Sigmoid colon (tissue), 7 donors: ENCODE results near the gene STARD3NL. TPM values are rescaled to one million over a fixed set of nuclear protein-coding genes. Genes with fewer than 3 reads are reported as not detected.
"Not testable (repeated sequence)": the region's sequence is repeated elsewhere in the genome, so short reads cannot be mapped to it uniquely, and the experiment has no call there.

Source experiments
- DNase-seq: peaks from one replicate; pipeline ENCODE4 v3.0.0-alpha.2; 2019
- H3K27ac ChIP-seq, 4 donors: fragments of 200-600 bp; sonication (generic); one replicate each; pipeline ENCODE4 v1.5.1; 2016 to 2019; ENCODE audit warnings: mild to moderate bottlenecking in 1 of 4
- H3K27me3 ChIP-seq, 3 donors: fragments of 200-600 bp; sonication (generic); one replicate each; pipeline ENCODE4 v1.5.1; 2019; ENCODE audit warnings: mild to moderate bottlenecking in 1 of 3
- H3K36me3 ChIP-seq, 4 donors: fragments of 200-600 bp; sonication (generic); one replicate each; pipeline ENCODE4 v1.5.1; 2016 to 2019
- H3K4me1 ChIP-seq, 4 donors: fragments of 200-600 bp; sonication (generic); one replicate each; pipeline ENCODE4 v1.5.1; 2017 to 2019
- H3K4me3 ChIP-seq, 4 donors: fragments of 200-600 bp; sonication (generic); one replicate each; pipeline ENCODE4 v1.5.1; 2017 to 2019; ENCODE audit warnings: mild to moderate bottlenecking in 2 of 4, moderate library complexity in 1 of 4
- H3K9me3 ChIP-seq, 4 donors: fragments of 200-600 bp in 3 of 4; sonication (generic) in 3 of 4; one replicate each; pipeline versions ENCODE4 v1.5.1 to v1.6.1; 2013 to 2019
- EP300 ChIP-seq, 4 donors: sonication (generic); formaldehyde crosslinking; IDR thresholded peaks; one replicate each; pipeline ENCODE4 v1.6.1; 2017; ENCODE audit warnings: antibody characterized with exemption in 4 of 4
- POLR2A ChIP-seq, 2 donors: fragments of 450-650 bp; IDR thresholded peaks; one replicate each; pipeline ENCODE4 v1.6.1; 2016; ENCODE audit warnings: antibody characterized with exemption in 2 of 2, mild to moderate bottlenecking in 2 of 2, moderate library complexity in 2 of 2
- POLR2AphosphoS5 ChIP-seq, 4 donors: sonication (generic); formaldehyde crosslinking; IDR thresholded peaks; one replicate each; pipeline ENCODE4 v1.6.1; 2017; ENCODE audit warnings: antibody characterized with exemption in 4 of 4
- WGBS, 2 donors: extraction: QIAGEN DNeasy Blood & Tissue Kit; methylation state at CpG; one replicate each; pipeline ENCODE4 v1.1.7; 2013; 5-methylcytosine and 5-hydroxymethylcytosine counted together
- intact Hi-C: fragments of 100-400 bp; cut with DNase I; formaldehyde crosslinking; loops from one replicate; pipeline ENCODE4 v1.15.1; 2023
- polyA plus RNA-seq, 3 donors: library from polyadenylated mRNA; stranded (reverse); fragments of 200-250 nt; gene quantifications; one replicate each; pipeline ENCODE4 v1.2.3, GENCODE V29; 2013
- total RNA-seq, 4 donors: library from RNA; depleted of rRNA; stranded (reverse); fragments of >200 nt; gene quantifications; one replicate each; pipeline ENCODE4 v1.1.0, GENCODE V29; 2016
- TF ChIP-seq, protein P1 (sequence below), 4 experiments: fragments of 450-650 bp in 3 of 4; fragments of 200-600 bp in 1 of 4; IDR thresholded peaks; one replicate each; pipeline ENCODE4 v1.5.1; 2016 to 2019; ENCODE audit warnings: antibody characterized with exemption in 4 of 4, mild to moderate bottlenecking in 3 of 4, moderate library complexity in 2 of 4
- donor health status: healthy with polysubstance abuse.
- donor health status: Bipolar disorder and iron deficiency.
- donor health status: healthy.

Gene STARD3NL
- total and polyA plus RNA-seq, 7 donors: 26.3 to 67.6 (median 36.0) TPM

DNA sequence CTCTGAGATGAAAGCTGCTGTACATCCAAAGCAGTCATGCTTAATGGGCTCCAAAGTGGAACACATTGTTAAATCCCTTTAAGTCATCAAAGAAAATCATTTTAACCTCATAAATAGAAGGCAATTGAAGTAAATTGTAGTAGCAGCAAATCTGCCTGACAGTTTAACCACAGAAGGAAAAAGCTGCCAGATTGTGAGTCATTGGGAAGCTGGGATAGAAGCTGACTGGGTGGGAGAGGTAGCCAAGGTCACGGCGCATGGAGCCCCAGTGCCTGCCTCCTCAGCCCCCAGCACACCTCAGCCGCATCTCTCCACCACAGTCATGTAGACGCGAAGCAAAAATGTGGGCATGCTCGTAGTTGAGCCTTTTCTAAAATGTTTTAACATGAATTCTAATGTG, 51.3 kb downstream of the STARD3NL start:
- intact Hi-C loops: no loop called here
- H3K36me3 ChIP-seq: peaks cover 0 to 67% (median 10%) of the 10 kb centered on the region in 4 donors
- no peak overlapping the region for H3K4me3 ChIP-seq
- TF ChIP-seq, protein P1, sequence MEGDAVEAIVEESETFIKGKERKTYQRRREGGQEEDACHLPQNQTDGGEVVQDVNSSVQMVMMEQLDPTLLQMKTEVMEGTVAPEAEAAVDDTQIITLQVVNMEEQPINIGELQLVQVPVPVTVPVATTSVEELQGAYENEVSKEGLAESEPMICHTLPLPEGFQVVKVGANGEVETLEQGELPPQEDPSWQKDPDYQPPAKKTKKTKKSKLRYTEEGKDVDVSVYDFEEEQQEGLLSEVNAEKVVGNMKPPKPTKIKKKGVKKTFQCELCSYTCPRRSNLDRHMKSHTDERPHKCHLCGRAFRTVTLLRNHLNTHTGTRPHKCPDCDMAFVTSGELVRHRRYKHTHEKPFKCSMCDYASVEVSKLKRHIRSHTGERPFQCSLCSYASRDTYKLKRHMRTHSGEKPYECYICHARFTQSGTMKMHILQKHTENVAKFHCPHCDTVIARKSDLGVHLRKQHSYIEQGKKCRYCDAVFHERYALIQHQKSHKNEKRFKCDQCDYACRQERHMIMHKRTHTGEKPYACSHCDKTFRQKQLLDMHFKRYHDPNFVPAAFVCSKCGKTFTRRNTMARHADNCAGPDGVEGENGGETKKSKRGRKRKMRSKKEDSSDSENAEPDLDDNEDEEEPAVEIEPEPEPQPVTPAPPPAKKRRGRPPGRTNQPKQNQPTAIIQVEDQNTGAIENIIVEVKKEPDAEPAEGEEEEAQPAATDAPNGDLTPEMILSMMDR (IDR thresholded peaks at IDR 0.05): no peak
- TF ChIP-seq POLR2AphosphoS5 (IDR thresholded peaks at IDR 0.05): no peak
- TF ChIP-seq EP300 (IDR thresholded peaks at IDR 0.05): no peak
- no peak for TF ChIP-seq POLR2A (IDR thresholded peaks at IDR 0.05)
- H3K27me3 ChIP-seq: no peaks in the 10 kb centered on the region
- H3K4me1 ChIP-seq: no peaks in the 10 kb centered on the region
- DNase-seq: no peak
- H3K9me3 ChIP-seq: no peaks in the 10 kb centered on the region
- 86 to 93% methylated on average over 6 of the region's 6 CpGs for WGBS, 2 donors
- H3K27ac ChIP-seq: no peak overlapping the region

DNA sequence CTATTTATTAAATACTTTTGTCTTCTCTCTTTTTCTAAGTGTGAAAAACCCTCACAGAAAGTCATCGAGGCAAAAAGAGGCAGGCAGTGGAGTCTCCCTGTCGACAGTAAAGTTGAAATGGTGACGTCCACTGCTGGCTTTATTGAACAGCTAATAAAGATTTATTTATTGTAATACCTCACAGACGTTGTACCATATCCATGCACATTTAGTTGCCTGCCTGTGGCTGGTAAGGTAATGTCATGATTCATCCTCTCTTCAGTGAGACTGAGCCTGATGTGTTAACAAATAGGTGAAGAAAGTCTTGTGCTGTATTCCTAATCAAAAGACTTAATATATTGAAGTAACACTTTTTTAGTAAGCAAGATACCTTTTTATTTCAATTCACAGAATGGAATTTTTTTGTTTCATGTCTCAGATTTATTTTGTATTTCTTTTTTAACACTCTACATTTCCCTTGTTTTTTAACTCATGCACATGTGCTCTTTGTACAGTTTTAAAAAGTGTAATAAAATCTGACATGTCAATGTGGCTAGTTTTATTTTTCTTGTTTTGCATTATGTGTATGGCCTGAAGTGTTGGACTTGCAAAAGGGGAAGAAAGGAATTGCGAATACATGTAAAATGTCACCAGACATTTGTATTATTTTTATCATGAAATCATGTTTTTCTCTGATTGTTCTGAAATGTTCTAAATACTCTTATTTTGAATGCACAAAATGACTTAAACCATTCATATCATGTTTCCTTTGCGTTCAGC, 52.0 kb downstream of the STARD3NL start:
- Histone ChIP-seq H3K4me1 (no peaks in the 10 kb centered on the region), H3K9me3 (no peaks in the 10 kb centered on the region), H3K4me3 (no peak overlapping the region), H3K27ac (no peak overlapping the region), H3K27me3 (no peaks in the 10 kb centered on the region), H3K36me3 (peaks cover 0 to 60% (median 10%) of the 10 kb centered on the region in 4 donors)
- no peak for DNase-seq
- 83 to 90% methylated on average over 6 of the region's 6 CpGs for WGBS, 2 donors
- intact Hi-C loops: no loop called here
- TF ChIP-seq, protein P1 (IDR thresholded peaks at IDR 0.05): no peak
- no peak for TF ChIP-seq POLR2A (IDR thresholded peaks at IDR 0.05)
- no peak for TF ChIP-seq EP300 (IDR thresholded peaks at IDR 0.05)
- TF ChIP-seq POLR2AphosphoS5 (IDR thresholded peaks at IDR 0.05): no peak

DNA sequence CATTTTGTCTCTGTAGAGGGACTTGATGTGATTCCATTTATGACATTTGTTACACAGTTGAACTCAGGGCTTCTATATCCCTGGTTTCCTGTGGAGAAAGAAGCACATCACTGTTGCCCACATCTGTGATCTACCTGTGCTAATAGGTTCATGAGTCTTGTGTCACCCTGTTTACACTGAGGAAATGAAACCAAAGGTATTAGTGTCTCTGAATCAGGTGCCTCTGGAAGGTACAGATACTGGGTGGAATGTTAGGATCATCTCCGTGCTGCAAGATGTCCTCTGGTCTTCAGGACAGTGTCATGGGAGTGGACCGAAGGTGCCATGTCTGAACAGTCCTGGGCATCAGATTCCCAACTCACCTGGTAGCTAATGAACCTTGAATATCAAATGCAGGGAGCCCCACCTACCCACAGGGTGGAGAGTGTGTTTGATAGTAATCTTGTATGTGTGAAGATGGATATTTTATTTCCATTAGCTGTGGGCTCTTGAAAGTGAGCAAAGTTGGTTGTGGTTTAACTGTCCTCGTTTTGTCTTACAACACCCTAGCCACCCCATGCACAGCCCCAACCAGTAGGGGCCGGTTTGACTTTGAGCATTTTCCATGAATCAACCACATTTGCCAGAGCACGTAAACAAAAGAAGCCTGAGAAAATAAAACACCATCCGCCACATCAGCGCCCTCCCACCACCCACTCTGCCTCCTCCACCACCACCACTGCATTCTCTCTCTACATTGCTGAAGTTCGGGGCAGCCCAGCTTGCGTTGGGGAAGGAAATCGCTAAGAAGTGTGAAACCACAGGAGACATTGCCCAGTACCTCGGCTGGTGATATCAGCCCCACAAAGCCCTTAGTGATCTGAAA, 54.7 kb downstream of the STARD3NL start:
- no peaks in the 10 kb centered on the region for H3K9me3 ChIP-seq
- H3K4me1 ChIP-seq: no peaks in the 10 kb centered on the region
- 50 to 81% methylated on average over 11 of the region's 11 CpGs for WGBS, 2 donors
- TF ChIP-seq EP300 (IDR thresholded peaks at IDR 0.05) (no peak), POLR2AphosphoS5 (IDR thresholded peaks at IDR 0.05) (no peak), POLR2A (IDR thresholded peaks at IDR 0.05) (no peak)
- TF ChIP-seq, protein P1 (IDR thresholded peaks at IDR 0.05): no peak
- H3K27me3 ChIP-seq: no peaks in the 10 kb centered on the region
- no peak overlapping the region for H3K27ac ChIP-seq
- intact Hi-C loops: no loop called here
- DNase-seq: no peak
- H3K36me3 ChIP-seq: peaks cover 0 to 44% (median 10%) of the 10 kb centered on the region in 4 donors
- no peak overlapping the region for H3K4me3 ChIP-seq

DNA sequence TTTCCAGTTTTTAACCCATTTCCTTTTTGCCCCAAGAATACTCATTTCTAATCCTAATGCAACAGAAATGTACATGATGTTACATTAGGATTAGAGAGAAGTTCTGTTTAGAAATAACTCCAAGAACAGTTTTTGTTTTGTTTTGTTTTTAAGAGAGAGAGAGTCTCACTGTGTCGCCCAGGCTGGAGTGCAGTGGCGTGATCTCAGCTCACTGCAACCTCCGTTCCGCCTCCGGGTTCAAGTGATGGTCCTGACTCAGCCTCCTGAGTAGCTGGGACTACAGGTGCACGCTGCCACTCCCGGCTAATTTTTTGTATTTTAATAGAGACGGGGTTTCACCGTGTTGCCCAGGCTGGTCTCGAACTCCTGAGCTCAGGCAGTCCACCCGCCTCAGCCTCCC, 56.7 kb downstream of the STARD3NL start:
- H3K4me3 ChIP-seq, DNase-seq, intact Hi-C loops, H3K27me3 ChIP-seq, H3K27ac ChIP-seq, H3K4me1 ChIP-seq, H3K9me3 ChIP-seq: not testable (repeated sequence)
- H3K36me3 ChIP-seq: peaks cover 0 to 24% (median under 1%) of the 10 kb centered on the region in 4 donors
- 85 to 90% methylated on average over 11 of the region's 11 CpGs for WGBS, 2 donors

DNA sequence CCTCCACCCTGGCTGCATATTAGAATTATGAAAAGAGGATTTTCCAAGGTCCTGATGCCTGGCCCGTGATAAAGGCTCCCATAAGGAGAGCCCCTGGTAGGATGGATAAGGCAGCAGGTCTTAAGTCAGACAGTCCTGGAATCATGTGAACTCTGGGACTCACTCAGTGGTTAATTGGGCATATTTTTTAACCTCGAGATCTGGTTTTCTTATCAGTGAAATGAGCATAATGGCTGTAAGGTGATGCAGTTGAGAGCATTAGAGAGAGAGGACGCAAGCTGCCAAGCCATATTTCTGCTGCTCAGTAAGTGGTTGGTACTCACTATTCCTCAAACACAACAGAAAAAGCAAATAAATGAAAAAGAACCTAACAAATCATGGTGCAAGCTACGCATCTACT, 57.6 kb downstream of the STARD3NL start:
- TF ChIP-seq, protein P1 (IDR thresholded peaks at IDR 0.05): no peak
- no peak for TF ChIP-seq EP300 (IDR thresholded peaks at IDR 0.05)
- TF ChIP-seq POLR2AphosphoS5 (IDR thresholded peaks at IDR 0.05): no peak
- TF ChIP-seq POLR2A (IDR thresholded peaks at IDR 0.05): no peak
- Histone ChIP-seq H3K27me3 (no peaks in the 10 kb centered on the region), H3K4me3 (no peak overlapping the region), H3K4me1 (no peaks in the 10 kb centered on the region), H3K36me3 (peaks cover 0 to 17% (median 0%) of the 10 kb centered on the region in 4 donors), H3K9me3 (no peaks in the 10 kb centered on the region), H3K27ac (no peak overlapping the region)
- intact Hi-C loops: no loop called here
- DNase-seq: no peak
- WGBS, 2 donors: 76 to 83% methylated on average over 4 of the region's 4 CpGs

DNA sequence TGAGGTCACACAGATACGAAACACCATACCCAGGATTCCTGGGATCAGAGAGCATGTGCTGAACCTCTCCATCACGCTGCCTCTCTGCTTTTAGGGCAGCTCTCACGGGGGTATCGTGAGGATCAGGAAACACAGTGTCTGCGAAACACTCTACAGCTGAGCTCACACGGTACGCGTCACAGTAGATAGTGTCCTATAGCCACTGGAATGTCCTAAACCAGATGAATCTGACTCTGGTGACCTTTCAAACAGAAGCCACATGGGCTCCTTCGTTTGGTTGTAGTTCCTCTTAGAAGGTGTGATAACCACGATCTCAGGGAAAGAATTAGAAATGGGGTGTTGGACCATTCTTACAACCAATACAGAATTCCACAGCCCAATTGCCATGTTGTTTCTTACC, 61.1 kb downstream of the STARD3NL start:
- intact Hi-C loops, H3K27me3 ChIP-seq, H3K36me3 ChIP-seq, H3K4me3 ChIP-seq, H3K4me1 ChIP-seq, H3K9me3 ChIP-seq, H3K27ac ChIP-seq, DNase-seq: not testable (repeated sequence)
- 85 to 88% methylated on average over 10 of the region's 10 CpGs for WGBS, 2 donors
